Hepatocyte (in vitro differentiated cells): ENCODE data around the gene KIRREL2. TPM values are rescaled to one million over a fixed set of nuclear protein-coding genes. Genes with fewer than 3 reads are reported as not detected.

Experiments used
- DNase-seq: peaks from one replicate; pipeline ENCODE4 v3.0.0-alpha.2; 2016; ENCODE audit warnings: low spot score
- H2AFZ ChIP-seq: fragments of 200-600 bp; sonication (generic); 2 replicates; pipeline ENCODE4 v1.6.0; 2016; ENCODE audit warnings: antibody characterized with exemption, mild to moderate bottlenecking
- H3K27ac ChIP-seq: fragments of 200-600 bp; sonication (generic); 2 replicates; pipeline ENCODE4 v1.5.1; 2016; ENCODE audit warnings: mild to moderate bottlenecking
- H3K27me3 ChIP-seq: fragments of 200-600 bp; sonication (generic); 2 replicates; pipeline ENCODE4 v1.6.1; 2016
- H3K36me3 ChIP-seq: fragments of 200-600 bp; sonication (generic); replicated peaks from 2 replicates; pipeline ENCODE4 v1.5.1; 2016; ENCODE audit warnings: low read depth; ENCODE audit not compliant: insufficient read depth
- H3K4me1 ChIP-seq: fragments of 200-600 bp; sonication (generic); 2 replicates; pipeline ENCODE4 v1.5.1; 2016; ENCODE audit warnings: mild to moderate bottlenecking, moderate library complexity; ENCODE audit not compliant: insufficient read depth
- H3K4me2 ChIP-seq: fragments of 200-600 bp; sonication (generic); 2 replicates; pipeline ENCODE4 v1.6.0; 2016
- H3K4me3 ChIP-seq: fragments of 200-600 bp; sonication (generic); 2 replicates; pipeline ENCODE4 v1.5.1; 2016; ENCODE audit warnings: mild to moderate bottlenecking
- H3K79me2 ChIP-seq: fragments of 200-600 bp; sonication (generic); 2 replicates; pipeline ENCODE4 v1.6.0; 2017; ENCODE audit warnings: mild to moderate bottlenecking
- H3K9me2 ChIP-seq: fragments of 200-600 bp; sonication (generic); replicated peaks from 2 replicates; pipeline ENCODE4 v1.6.0; 2017; ENCODE audit warnings: mild to moderate bottlenecking; ENCODE audit not compliant: insufficient read depth
- H3K9me3 ChIP-seq: fragments of 200-600 bp; sonication (generic); 2 replicates; pipeline ENCODE4 v1.5.1; 2016; ENCODE audit warnings: low read depth, mild to moderate bottlenecking
- H4K20me1 ChIP-seq: fragments of 200-600 bp; sonication (generic); 2 replicates; pipeline ENCODE4 v1.6.0; 2016; ENCODE audit warnings: mild to moderate bottlenecking; ENCODE audit not compliant: insufficient read depth, poor library complexity, severe bottlenecking
- EZH2 ChIP-seq: fragments of 200-600 bp; sonication (generic); IDR thresholded peaks from 2 replicates; pipeline ENCODE4 v1.6.1; 2016; ENCODE audit warnings: antibody characterized with exemption, mild to moderate bottlenecking, borderline replicate concordance
- EZH2phosphoT487 ChIP-seq: fragments of 200-600 bp; sonication (generic); IDR thresholded peaks from one replicate; pipeline ENCODE4 v1.6.1; 2018; ENCODE audit warnings: antibody characterized with exemption, mild to moderate bottlenecking, low read depth, moderate library complexity; ENCODE audit not compliant: unreplicated experiment, severe bottlenecking
- WGBS: methylation state at CpG from one replicate; pipeline ENCODE4 v1.1.6; 2016; ENCODE audit warnings: low lambda C conversion rate; ENCODE audit errors: missing lambda C conversion rate; 5-methylcytosine and 5-hydroxymethylcytosine counted together
- polyA plus RNA-seq: library from polyadenylated mRNA; unstranded; fragments of >200 nt; fragmentation: Nextera tagmentation; extraction: Ambion mirVana; gene quantifications from 2 replicates; pipeline ENCODE4 v1.2.1, GENCODE V29; 2016
- total RNA-seq: library from RNA; depleted of rRNA; stranded (reverse); fragments of >200 nt; gene quantifications from 2 replicates; pipeline ENCODE4 v1.2.3, GENCODE V29; 2014
- TF ChIP-seq, protein P1 (sequence below): fragments of 200-600 bp; sonication (generic); IDR thresholded peaks from 2 replicates; pipeline ENCODE4 v1.5.1; 2016; ENCODE audit warnings: antibody characterized with exemption, mild to moderate bottlenecking; ENCODE audit not compliant: poor library complexity

KIRREL2 gene
- total and polyA plus RNA-seq, 2 experiments from 2014 or later, result 1.4 to 2.3 TPM

DNA sequence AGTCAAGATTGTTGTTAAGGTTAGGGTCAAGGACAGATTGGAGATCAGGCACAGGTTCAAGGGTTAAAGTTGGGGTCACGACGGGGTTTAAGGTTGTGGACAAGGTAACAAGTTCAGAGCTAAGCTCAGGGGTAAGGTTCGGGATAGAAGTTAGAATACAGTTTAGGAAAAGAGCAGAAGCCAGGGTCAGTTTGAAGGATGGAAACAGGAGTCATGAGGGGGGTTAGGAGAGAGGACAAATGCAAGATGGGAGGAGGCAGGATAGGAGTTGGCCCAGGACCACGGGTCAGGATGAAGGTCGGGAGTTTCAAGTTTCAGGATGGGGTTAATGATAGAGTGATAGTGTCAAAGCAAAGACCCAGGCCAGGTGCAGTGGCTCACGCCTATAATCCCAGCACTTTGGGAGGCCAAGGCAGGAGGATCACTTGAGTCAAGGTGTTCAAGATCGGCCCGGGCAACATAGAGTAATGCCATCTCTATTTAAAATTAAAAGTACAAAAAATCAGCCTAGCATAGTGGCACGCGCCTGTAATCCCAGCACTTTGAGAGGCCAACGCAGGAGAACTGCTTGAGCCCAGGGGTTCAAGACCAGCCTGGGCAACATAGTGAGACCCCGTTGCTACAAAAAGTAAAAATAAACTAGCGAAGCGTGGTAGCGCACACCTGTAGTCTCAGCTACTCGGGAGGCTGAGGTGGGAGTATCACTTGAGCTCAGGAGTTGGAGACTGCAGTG is 12.1 kb upstream of the KIRREL2 start:
- WGBS, result 71% methylated on average over 16 of the region's 16 CpGs
- H3K36me3 ChIP-seq, result no peaks in the 10 kb centered on the region
- H4K20me1 ChIP-seq, result no peaks in the 10 kb centered on the region
- H3K27me3 ChIP-seq, result peaks cover 46% of the 10 kb centered on the region
- peak overlapping the region; percentile 86 for H3K4me2 ChIP-seq
- H3K9me2 ChIP-seq, result no peaks in the 10 kb centered on the region
- no peaks in the 10 kb centered on the region for H3K79me2 ChIP-seq
- H2AFZ ChIP-seq, result no peak overlapping the region
- H3K27ac ChIP-seq, result no peak overlapping the region
- TF ChIP-seq EZH2phosphoT487 (no peak), EZH2 (no peak)
- TF ChIP-seq, protein P1, sequence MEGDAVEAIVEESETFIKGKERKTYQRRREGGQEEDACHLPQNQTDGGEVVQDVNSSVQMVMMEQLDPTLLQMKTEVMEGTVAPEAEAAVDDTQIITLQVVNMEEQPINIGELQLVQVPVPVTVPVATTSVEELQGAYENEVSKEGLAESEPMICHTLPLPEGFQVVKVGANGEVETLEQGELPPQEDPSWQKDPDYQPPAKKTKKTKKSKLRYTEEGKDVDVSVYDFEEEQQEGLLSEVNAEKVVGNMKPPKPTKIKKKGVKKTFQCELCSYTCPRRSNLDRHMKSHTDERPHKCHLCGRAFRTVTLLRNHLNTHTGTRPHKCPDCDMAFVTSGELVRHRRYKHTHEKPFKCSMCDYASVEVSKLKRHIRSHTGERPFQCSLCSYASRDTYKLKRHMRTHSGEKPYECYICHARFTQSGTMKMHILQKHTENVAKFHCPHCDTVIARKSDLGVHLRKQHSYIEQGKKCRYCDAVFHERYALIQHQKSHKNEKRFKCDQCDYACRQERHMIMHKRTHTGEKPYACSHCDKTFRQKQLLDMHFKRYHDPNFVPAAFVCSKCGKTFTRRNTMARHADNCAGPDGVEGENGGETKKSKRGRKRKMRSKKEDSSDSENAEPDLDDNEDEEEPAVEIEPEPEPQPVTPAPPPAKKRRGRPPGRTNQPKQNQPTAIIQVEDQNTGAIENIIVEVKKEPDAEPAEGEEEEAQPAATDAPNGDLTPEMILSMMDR, result no peak
- H3K9me3 ChIP-seq, result no peaks in the 10 kb centered on the region
- H3K4me3 ChIP-seq, result no peak overlapping the region
- H3K4me1 ChIP-seq, result peaks cover 15% of the 10 kb centered on the region
- no peak for DNase-seq

DNA sequence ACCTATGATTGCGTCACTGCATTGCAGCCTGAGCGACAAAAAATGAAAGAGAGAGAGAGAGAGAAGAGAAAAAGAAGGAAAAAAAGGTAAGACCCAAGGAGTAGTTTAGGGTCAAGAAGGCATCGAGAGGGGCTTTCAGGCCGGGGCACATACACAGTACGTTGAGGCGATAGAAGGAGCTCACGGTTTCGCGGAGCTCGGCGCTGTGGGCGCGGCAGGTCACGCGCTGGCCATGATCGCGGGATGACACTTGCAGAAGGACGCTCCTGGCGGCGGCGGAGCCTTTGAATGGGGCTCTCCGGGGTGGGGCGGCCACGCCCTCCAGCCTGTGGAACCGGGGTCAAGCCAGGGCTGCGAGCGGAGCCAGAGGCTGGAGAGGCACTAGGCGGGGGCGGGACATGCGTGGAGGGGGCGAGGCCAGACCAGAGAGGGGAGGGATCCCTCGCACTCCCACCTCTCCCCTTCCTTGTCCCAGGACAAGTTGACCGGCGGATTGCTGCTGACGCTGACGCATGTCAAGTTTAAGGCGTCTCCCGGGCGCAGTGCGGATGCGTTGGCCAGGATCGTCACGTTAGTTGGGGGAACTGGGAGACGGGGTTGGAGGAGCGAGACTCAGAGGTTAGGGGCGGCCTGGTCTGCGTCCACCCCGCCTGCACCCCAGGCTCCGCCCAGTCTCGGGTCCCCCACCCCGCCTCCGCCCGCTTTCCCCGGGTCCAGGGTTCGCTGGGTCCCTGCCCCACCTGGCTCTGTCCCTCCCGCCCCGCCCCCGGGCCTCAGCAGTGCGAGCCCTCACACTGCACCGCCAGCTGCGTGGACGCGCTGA is 11.3 kb upstream of the KIRREL2 start:
- no peaks in the 10 kb centered on the region for H3K79me2 ChIP-seq
- H3K27me3 ChIP-seq, result peaks cover 52% of the 10 kb centered on the region
- peak overlapping the region; percentile 20 for H3K4me3 ChIP-seq
- WGBS, result 10% methylated on average over 43 of the region's 63 CpGs
- peak overlapping the region; percentile 86 for H3K4me2 ChIP-seq
- DNase-seq, result peak; percentile 68
- H3K36me3 ChIP-seq, result no peaks in the 10 kb centered on the region
- no peak overlapping the region for H3K27ac ChIP-seq
- H3K9me3 ChIP-seq, result no peaks in the 10 kb centered on the region
- H2AFZ ChIP-seq, result no peak overlapping the region
- no peaks in the 10 kb centered on the region for H3K9me2 ChIP-seq
- H4K20me1 ChIP-seq, result no peaks in the 10 kb centered on the region
- H3K4me1 ChIP-seq, result peaks cover 15% of the 10 kb centered on the region
- TF ChIP-seq EZH2phosphoT487, result no peak
- no peak for TF ChIP-seq EZH2
- TF ChIP-seq, protein P1, result no peak

GRCh38 chr19:35846038-35846668 is 10.6 kb upstream of the KIRREL2 start:
- H3K4me2 ChIP-seq, result peak overlapping the region; percentile 86
- 3% methylated on average over 26 of the region's 26 CpGs for WGBS

More at GRCh38 chr19:35846038-35846668, 10.6 kb upstream of the KIRREL2 start:
- Histone ChIP-seq H3K9me2 (no peaks in the 10 kb centered on the region), H3K9me3 (no peaks in the 10 kb centered on the region), H4K20me1 (no peaks in the 10 kb centered on the region), H3K36me3 (no peaks in the 10 kb centered on the region), H3K27me3 (peaks cover 57% of the 10 kb centered on the region), H3K79me2 (no peaks in the 10 kb centered on the region), H2AFZ (no peak overlapping the region), H3K4me3 (no peak overlapping the region), H3K27ac (no peak overlapping the region), H3K4me1 (peaks cover 15% of the 10 kb centered on the region)
- DNase-seq, result peak; percentile 23
- TF ChIP-seq, protein P1, result no peak
- TF ChIP-seq EZH2, result no peak
- TF ChIP-seq EZH2phosphoT487, result no peak
